MG63 (cell line): Measurements from ENCODE around the gene ZNF140. TPM values are rescaled to one million over a fixed set of nuclear protein-coding genes. Genes with fewer than 3 reads are reported as not detected.

Source experiments
- DNase-seq: peaks from one replicate; pipeline ENCODE4 v3.0.0-alpha.2; 2020
- H3K27me3 ChIP-seq: fragments of 250-450 bp; sonication (Bioruptor Pico); 2 replicates; pipeline ENCODE4 v1.5.1; 2020; ENCODE audit warnings: mild to moderate bottlenecking, moderate library complexity
- H3K36me3 ChIP-seq: fragments of 250-450 bp; sonication (Bioruptor Pico); 2 replicates; pipeline ENCODE4 v1.5.1; 2020; ENCODE audit warnings: mild to moderate bottlenecking, moderate library complexity
- H3K4me3 ChIP-seq: fragments of 250-450 bp; sonication (Bioruptor Pico); 2 replicates; pipeline ENCODE4 v1.5.1; 2020; ENCODE audit warnings: mild to moderate bottlenecking, moderate library complexity
- H3K9me3 ChIP-seq: fragments of 250-450 bp; sonication (Bioruptor Pico); 2 replicates; pipeline ENCODE4 v1.5.1; 2020; ENCODE audit warnings: mild to moderate bottlenecking, moderate library complexity
- total RNA-seq: library from RNA; depleted of rRNA; stranded (reverse); fragments of >200 nt; shearing (Covaris generic); gene quantifications from 2 replicates; pipeline ENCODE4 v1.2.3, GENCODE V29; 2014; ENCODE audit warnings: low replicate concordance; rRNA removed

ZNF140 gene
- 0.26 TPM in 1 of 2 replicates, not detected in the other for total RNA-seq

- Histone ChIP-seq H3K36me3 (no peaks in the 10 kb centered on the region), H3K9me3 (peaks cover 29% of the 10 kb centered on the region), H3K4me3 (peak within 1 kb of the TSS; percentile 29), H3K27me3 (no peaks in the 10 kb centered on the region)
- DNase-seq = peak; percentile 34
Measured at GRCh38 chr12:133080368-133081158, at the start of gene ZNF140. ZNF140 (plus strand) TSS chr12:133080923; CDS start chr12:133081321, 398 bp downstream.

- H3K9me3 ChIP-seq = peaks cover 51% of the 10 kb centered on the region
- peak; percentile 95 for DNase-seq
- H3K36me3 ChIP-seq = peaks cover 32% of the 10 kb centered on the region
- peak within 1 kb of the TSS; percentile 59 for H3K4me3 ChIP-seq
- H3K27me3 ChIP-seq = no peaks in the 10 kb centered on the region
Measured at GRCh38 chr12:133037207-133038005, 43.3 kb upstream of the ZNF140 start, which contains the start of gene ZNF84. ZNF84 (plus strand) TSS chr12:133037509; CDS start chr12:133041468, 3,959 bp downstream.

GRCh38 chr12:133038118-133038709, 42.5 kb upstream of the ZNF140 start:
- Histone ChIP-seq H3K36me3 (peaks cover 39% of the 10 kb centered on the region), H3K9me3 (peaks cover 53% of the 10 kb centered on the region), H3K27me3 (no peaks in the 10 kb centered on the region), H3K4me3 (peak overlapping the region; percentile 59)
- no peak for DNase-seq

GRCh38 chr12:133046698-133047097, 34.0 kb upstream of the ZNF140 start:
- Histone ChIP-seq H3K27me3 (no peaks in the 10 kb centered on the region), H3K36me3 (peaks cover 82% of the 10 kb centered on the region), H3K9me3 (peaks cover 68% of the 10 kb centered on the region), H3K4me3 (no peak overlapping the region)
- DNase-seq = no peak

GRCh38 chr12:133057446-133057845, 23.3 kb upstream of the ZNF140 start:
- no peak overlapping the region for H3K4me3 ChIP-seq
- peaks cover 64% of the 10 kb centered on the region for H3K36me3 ChIP-seq
- peaks cover 88% of the 10 kb centered on the region for H3K9me3 ChIP-seq
- DNase-seq = no peak
- H3K27me3 ChIP-seq = no peaks in the 10 kb centered on the region

- no peak overlapping the region for H3K4me3 ChIP-seq
- DNase-seq = no peak
- H3K36me3 ChIP-seq = peaks cover 54% of the 10 kb centered on the region
- peaks cover 87% of the 10 kb centered on the region for H3K9me3 ChIP-seq
- H3K27me3 ChIP-seq = no peaks in the 10 kb centered on the region
Measured at GRCh38 chr12:133058203-133059113, 22.3 kb upstream of the ZNF140 start.

- peaks cover 35% of the 10 kb centered on the region for H3K36me3 ChIP-seq
- DNase-seq = no peak
- no peak overlapping the region for H3K4me3 ChIP-seq
- peaks cover 63% of the 10 kb centered on the region for H3K9me3 ChIP-seq
- no peaks in the 10 kb centered on the region for H3K27me3 ChIP-seq
Measured at GRCh38 chr12:133061954-133062353, 18.8 kb upstream of the ZNF140 start.

GRCh38 chr12:133063556-133063955, 17.2 kb upstream of the ZNF140 start:
- Histone ChIP-seq H3K27me3 (no peaks in the 10 kb centered on the region), H3K4me3 (no peak overlapping the region), H3K9me3 (peaks cover 47% of the 10 kb centered on the region), H3K36me3 (peaks cover 20% of the 10 kb centered on the region)
- no peak for DNase-seq

DNA sequence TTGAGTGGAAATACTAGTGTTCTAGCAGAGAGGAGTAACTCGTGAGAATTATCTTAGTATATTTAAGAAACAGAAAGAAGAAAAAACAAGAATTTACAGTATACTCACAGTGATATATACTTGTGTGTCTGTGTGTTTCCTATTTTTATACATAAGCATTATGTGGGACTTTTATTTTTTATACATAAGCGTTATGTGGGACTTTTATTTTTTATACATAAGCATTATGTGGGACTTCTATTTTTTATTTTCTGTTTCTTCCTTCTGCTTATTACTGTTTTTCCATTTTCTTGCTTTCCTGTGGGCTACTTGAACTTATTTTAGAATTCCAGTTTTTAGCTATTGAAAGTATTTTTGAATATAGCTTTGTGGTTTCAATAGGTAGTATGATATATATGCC, 6.9 kb upstream of the ZNF140 start:
- H3K4me3 ChIP-seq = no peak overlapping the region
- no peaks in the 10 kb centered on the region for H3K27me3 ChIP-seq
- DNase-seq = no peak
- peaks cover 20% of the 10 kb centered on the region for H3K9me3 ChIP-seq
- H3K36me3 ChIP-seq = no peaks in the 10 kb centered on the region

DNA sequence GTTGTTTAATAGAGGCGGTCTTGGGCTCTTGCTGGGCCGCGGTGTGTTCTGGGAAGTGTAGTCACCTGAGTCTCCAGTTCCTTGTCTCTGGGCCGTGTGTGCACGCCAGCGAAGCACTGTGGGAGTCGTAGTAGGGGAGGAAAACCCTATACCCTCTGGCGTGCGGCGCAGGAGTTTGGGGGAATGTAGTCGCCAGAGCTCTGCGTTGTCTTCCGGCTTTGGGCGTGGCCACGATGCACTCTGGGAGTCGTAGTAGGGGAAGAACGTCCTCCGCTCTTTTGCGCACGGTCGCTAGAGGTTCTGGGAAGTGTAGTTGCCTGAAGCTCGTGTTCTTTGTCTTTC, 726 bp upstream of the ZNF140 start:
- Histone ChIP-seq H3K9me3 (peaks cover 29% of the 10 kb centered on the region), H3K4me3 (peak overlapping the region; percentile 29), H3K27me3 (no peaks in the 10 kb centered on the region), H3K36me3 (no peaks in the 10 kb centered on the region)
- peak; percentile 48 for DNase-seq

- Histone ChIP-seq H3K36me3 (no peaks in the 10 kb centered on the region), H3K4me3 (no peak overlapping the region), H3K9me3 (peaks cover 29% of the 10 kb centered on the region), H3K27me3 (no peaks in the 10 kb centered on the region)
- no peak for DNase-seq
Measured at GRCh38 chr12:133081159-133081780, 547 bp downstream of the ZNF140 start.

GRCh38 chr12:133083345-133083744, 2.6 kb downstream of the ZNF140 start:
- no peak for DNase-seq
- Histone ChIP-seq H3K9me3 (peaks cover 28% of the 10 kb centered on the region), H3K27me3 (no peaks in the 10 kb centered on the region), H3K36me3 (no peaks in the 10 kb centered on the region), H3K4me3 (no peak overlapping the region)

- no peak overlapping the region for H3K4me3 ChIP-seq
- H3K36me3 ChIP-seq = no peaks in the 10 kb centered on the region
- DNase-seq = no peak
- no peaks in the 10 kb centered on the region for H3K27me3 ChIP-seq
- peaks cover 48% of the 10 kb centered on the region for H3K9me3 ChIP-seq
Measured at GRCh38 chr12:133105620-133106019, 24.9 kb downstream of the ZNF140 start.

DNA sequence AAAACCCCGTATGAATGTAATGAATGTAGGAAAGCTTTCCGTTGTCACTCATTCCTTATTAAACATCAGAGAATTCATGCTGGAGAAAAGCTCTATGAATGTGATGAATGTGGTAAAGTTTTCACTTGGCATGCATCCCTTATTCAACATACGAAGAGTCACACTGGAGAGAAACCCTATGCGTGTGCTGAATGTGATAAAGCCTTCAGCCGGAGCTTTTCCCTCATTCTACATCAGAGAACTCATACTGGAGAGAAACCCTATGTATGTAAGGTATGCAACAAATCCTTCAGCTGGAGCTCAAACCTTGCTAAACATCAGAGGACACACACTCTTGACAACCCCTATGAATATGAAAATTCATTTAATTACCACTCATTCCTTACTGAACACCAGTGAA, 25.5 kb downstream of the ZNF140 start:
- no peaks in the 10 kb centered on the region for H3K27me3 ChIP-seq
- peaks cover 50% of the 10 kb centered on the region for H3K9me3 ChIP-seq
- no peaks in the 10 kb centered on the region for H3K36me3 ChIP-seq
- DNase-seq = no peak
- no peak overlapping the region for H3K4me3 ChIP-seq

- no peaks in the 10 kb centered on the region for H3K36me3 ChIP-seq
- H3K4me3 ChIP-seq = no peak overlapping the region
- H3K9me3 ChIP-seq = peaks cover 51% of the 10 kb centered on the region
- no peak for DNase-seq
- H3K27me3 ChIP-seq = no peaks in the 10 kb centered on the region
Measured at GRCh38 chr12:133107121-133107520, 26.4 kb downstream of the ZNF140 start.

DNA sequence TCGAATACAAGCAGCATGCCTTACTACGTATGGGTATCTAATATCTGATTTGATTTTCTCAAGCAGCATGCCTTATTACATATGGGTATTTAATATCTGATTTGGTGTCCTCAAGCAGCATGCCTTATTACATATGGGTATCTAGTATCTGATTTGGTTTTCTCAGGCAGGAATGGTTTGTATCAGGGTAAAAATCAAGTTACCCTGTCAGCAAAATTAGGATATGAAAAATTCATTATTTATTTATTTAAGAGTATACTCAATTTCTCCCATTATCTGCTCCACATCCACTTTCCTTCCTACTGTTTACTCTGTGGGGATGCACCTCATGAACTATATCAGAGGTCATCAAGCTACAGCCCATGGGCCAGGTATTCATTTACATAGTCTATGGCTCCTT, 27.4 kb downstream of the ZNF140 start:
- no peak for DNase-seq
- Histone ChIP-seq H3K36me3 (no peaks in the 10 kb centered on the region), H3K9me3 (peaks cover 53% of the 10 kb centered on the region), H3K4me3 (no peak overlapping the region), H3K27me3 (no peaks in the 10 kb centered on the region)
